ENCODE data around the gene NT5DC3.
"Not testable (repeated sequence)": the region's sequence is repeated elsewhere in the genome, so short reads cannot be mapped to it uniquely, and the experiment has no call there.

NT5DC3 gene

DNA sequence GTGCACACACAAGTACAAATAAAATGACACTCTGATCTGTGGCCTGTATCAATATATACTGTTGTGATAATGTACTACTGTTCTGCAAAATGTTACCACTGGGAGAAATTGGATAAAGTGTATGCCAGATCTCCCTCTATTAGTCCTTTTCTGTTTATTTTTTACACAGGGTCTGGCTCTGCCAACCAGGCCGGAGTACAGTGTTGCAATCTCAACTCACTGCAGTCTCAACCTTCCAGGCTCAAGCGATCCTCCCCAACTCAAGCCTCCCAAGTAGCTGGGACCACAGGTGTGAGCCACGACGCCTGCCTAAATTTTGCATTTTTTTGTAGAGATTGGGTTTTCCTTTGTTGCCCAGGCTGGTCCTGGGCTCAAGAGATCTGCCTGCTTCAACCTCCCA is 1.9 kb downstream of the NT5DC3 start:
- DNase-seq (ENCODE audit: insufficient read length), result no peak
- no peak for FAIRE-seq
- TF ChIP-seq POLR2AphosphoS5 (IDR thresholded peaks at IDR 0.05; ENCODE audit: low read depth, low read length) (no peak), POLR2A (IDR thresholded peaks at IDR 0.05; ENCODE audit: low read depth, low read length) (no peak), TAF1 (IDR thresholded peaks at IDR 0.05; ENCODE audit: borderline replicate concordance, low read depth, low read length) (no peak)

DNA sequence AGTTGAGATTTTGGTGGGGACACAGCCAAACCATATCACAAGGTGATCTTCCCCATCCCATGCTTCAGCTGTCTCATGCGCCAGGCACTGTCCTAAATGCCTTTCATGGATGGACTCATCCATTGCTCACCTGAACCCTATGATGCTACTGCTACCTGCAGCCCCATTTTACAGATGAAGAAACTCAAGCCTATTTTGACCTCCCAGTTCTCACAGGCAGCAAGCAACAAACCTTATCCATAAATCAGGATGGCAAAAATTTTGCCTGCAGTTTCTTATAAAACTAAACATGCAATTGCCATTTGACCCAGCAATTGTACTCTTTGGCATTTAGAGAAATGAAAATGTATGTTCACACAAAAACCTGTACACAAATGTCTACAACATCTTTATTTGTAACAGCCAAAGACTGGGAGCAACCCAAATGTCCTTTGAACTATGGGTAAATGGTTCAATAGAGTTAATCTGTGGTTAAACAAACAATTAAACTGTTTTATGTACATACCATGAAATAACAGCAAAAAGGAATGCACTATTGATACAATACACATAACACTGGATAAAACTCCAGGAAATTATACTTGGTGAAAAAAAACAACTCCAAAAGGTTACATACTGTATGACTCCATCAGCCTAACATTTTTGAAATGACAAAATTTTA is 2.6 kb downstream of the NT5DC3 start:
- no peak for TF ChIP-seq POLR2AphosphoS5 (IDR thresholded peaks at IDR 0.05; ENCODE audit: low read depth, low read length)
- no peak for TF ChIP-seq TAF1 (IDR thresholded peaks at IDR 0.05; ENCODE audit: borderline replicate concordance, low read depth, low read length)
- TF ChIP-seq POLR2A (IDR thresholded peaks at IDR 0.05; ENCODE audit: low read depth, low read length), result no peak
- no peak for DNase-seq (ENCODE audit: insufficient read length)
- no peak for FAIRE-seq

DNA sequence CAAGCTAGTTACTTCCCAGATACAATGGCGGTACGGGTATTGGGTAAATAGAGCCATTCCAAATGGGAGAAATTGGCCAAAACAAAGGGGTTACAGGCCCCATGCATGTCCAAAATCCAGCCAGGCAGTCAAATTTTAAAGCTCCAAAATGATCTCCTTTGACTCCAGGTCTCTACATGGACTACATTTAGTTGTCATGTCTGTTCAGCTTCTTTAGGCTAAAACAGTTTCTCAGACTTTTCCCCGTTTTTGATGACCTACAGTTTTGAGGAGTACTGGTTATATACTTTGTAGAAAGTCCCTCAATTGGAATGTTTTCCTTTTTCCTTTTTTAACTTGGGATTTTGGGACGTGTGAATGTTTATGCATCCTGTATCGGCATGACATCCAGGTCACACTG is 4.7 kb downstream of the NT5DC3 start:
- DNase-seq (ENCODE audit: insufficient read length) (no peak), FAIRE-seq (no peak)
- TF ChIP-seq POLR2A (IDR thresholded peaks at IDR 0.05; ENCODE audit: low read depth, low read length), result no peak
- no peak for TF ChIP-seq POLR2AphosphoS5 (IDR thresholded peaks at IDR 0.05; ENCODE audit: low read depth, low read length)
- no peak for TF ChIP-seq TAF1 (IDR thresholded peaks at IDR 0.05; ENCODE audit: borderline replicate concordance, low read depth, low read length)

GRCh38 chr12:103835747-103836335 is 5.2 kb downstream of the NT5DC3 start:
- not testable (repeated sequence) for FAIRE-seq; DNase-seq (ENCODE audit: insufficient read length)

DNA sequence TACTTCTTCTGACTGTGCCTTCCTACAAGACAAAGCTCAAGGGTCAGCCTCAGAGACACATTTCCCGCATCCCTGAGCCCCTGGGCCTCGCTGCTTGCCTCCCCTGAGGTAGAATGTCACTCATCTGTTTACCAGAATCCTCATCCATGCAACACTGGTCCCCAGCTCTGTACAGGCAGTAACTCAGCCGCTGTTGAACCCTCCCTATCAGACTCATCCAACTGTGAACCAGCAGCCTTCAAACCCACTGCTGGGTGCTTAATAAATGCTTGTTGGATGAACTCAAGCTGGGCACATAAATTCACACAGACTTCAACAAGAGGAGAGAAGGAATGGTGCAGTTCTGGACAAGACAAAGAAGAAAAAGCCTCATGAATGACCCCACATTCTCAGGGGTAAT is 6.1 kb downstream of the NT5DC3 start:
- FAIRE-seq, result no peak
- TF ChIP-seq POLR2AphosphoS5 (IDR thresholded peaks at IDR 0.05; ENCODE audit: low read depth, low read length) (no peak), TAF1 (IDR thresholded peaks at IDR 0.05; ENCODE audit: borderline replicate concordance, low read depth, low read length) (no peak), POLR2A (IDR thresholded peaks at IDR 0.05; ENCODE audit: low read depth, low read length) (no peak)
- no peak for DNase-seq (ENCODE audit: insufficient read length)

GRCh38 chr12:103833891-103834290 is 7.1 kb downstream of the NT5DC3 start:
- peak; percentile 24 for FAIRE-seq
- DNase-seq (ENCODE audit: insufficient read length), result no peak
- no peak for TF ChIP-seq POLR2A (IDR thresholded peaks at IDR 0.05; ENCODE audit: low read depth, low read length)
- no peak for TF ChIP-seq TAF1 (IDR thresholded peaks at IDR 0.05; ENCODE audit: borderline replicate concordance, low read depth, low read length)
- no peak for TF ChIP-seq POLR2AphosphoS5 (IDR thresholded peaks at IDR 0.05; ENCODE audit: low read depth, low read length)

GRCh38 chr12:103833095-103833775 is 7.8 kb downstream of the NT5DC3 start:
- FAIRE-seq (no peak), DNase-seq (ENCODE audit: insufficient read length) (no peak)
- TF ChIP-seq POLR2A (IDR thresholded peaks at IDR 0.05; ENCODE audit: low read depth, low read length) (no peak), TAF1 (IDR thresholded peaks at IDR 0.05; ENCODE audit: borderline replicate concordance, low read depth, low read length) (no peak), POLR2AphosphoS5 (IDR thresholded peaks at IDR 0.05; ENCODE audit: low read depth, low read length) (no peak)

- FAIRE-seq (peak; percentile 36), DNase-seq (ENCODE audit: insufficient read length) (no peak)
- TF ChIP-seq POLR2A (IDR thresholded peaks at IDR 0.05; ENCODE audit: low read depth, low read length) (no peak), TAF1 (IDR thresholded peaks at IDR 0.05; ENCODE audit: borderline replicate concordance, low read depth, low read length) (no peak), POLR2AphosphoS5 (IDR thresholded peaks at IDR 0.05; ENCODE audit: low read depth, low read length) (no peak)
Measured at GRCh38 chr12:103832048-103832997, 8.7 kb downstream of the NT5DC3 start.

DNA sequence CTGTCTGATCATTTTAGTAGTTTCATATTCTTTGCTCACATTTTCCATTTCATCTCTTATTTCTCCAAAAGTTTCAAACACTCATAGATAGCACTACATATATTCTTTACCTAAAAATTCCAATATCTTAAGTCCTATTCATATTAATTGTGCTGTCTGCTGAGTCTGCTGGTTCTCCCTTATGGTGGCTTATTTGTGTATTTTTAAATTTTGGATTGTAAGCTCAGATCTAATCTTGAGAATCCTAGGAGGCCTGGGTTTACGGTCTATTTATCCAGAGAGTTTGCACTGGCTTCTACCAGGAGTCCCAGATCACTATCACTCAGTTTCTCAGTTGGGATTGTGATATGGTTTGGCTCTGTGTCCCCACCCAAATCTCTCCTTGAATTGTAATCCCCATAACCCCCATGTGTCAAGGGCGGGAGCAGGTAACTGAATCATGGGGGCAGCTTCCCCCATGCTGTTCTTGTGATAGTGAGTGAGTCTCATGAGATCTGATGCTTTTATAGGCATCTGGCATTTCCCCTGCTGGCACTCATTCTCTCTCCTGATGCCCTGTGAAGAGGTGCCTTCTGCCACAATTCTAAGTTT is 10.2 kb downstream of the NT5DC3 start:
- FAIRE-seq (no peak), DNase-seq (ENCODE audit: insufficient read length) (no peak)
- TF ChIP-seq POLR2AphosphoS5 (IDR thresholded peaks at IDR 0.05; ENCODE audit: low read depth, low read length) (no peak), TAF1 (IDR thresholded peaks at IDR 0.05; ENCODE audit: borderline replicate concordance, low read depth, low read length) (no peak), POLR2A (IDR thresholded peaks at IDR 0.05; ENCODE audit: low read depth, low read length) (no peak)

DNA sequence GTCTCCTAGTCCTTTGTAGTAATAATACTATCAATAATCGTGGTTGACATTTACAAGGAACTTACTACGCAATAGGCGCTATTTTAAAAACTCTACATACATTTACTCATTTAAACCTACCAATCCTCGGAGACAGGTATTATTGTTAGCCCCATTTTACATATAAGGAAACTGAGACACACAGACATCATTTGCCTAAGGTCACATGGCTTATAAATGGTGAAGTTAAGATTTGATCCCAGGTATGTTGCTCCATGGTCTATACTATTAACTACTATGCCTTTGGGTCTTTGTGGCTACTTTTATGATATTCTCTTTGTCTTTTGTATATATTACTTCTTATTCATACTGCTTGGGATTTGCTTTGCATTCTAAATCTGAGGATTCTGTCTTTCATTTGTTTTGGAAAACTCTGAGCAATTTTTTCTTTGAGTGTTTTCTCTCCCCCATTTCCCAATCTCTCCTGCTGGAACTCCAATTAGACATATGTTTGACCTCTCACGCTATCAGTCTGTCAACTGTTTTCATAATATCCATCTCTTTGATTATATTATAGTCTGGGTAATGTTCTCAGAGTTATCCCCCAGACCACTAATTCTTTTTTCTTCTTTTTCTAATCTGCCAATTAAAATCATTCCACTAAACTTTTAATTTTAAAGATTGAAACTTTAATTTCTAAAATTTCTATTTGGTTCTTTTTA is 10.9 kb downstream of the NT5DC3 start:
- TF ChIP-seq TAF1 (IDR thresholded peaks at IDR 0.05; ENCODE audit: borderline replicate concordance, low read depth, low read length) (no peak), POLR2A (IDR thresholded peaks at IDR 0.05; ENCODE audit: low read depth, low read length) (no peak), POLR2AphosphoS5 (IDR thresholded peaks at IDR 0.05; ENCODE audit: low read depth, low read length) (no peak)
- no peak for FAIRE-seq
- no peak for DNase-seq (ENCODE audit: insufficient read length)
